WERI-Rb-1 (cell line): Measurements from ENCODE around the gene MRPS35.

Experiments
- DNase-seq: peaks from one replicate; pipeline ENCODE4 v3.0.0-alpha.2; 2020
- H3K27ac ChIP-seq: fragments of 250-450 bp; sonication (Bioruptor Pico); 2 replicates; pipeline ENCODE4 v1.5.1; 2020; ENCODE audit warnings: mild to moderate bottlenecking, moderate library complexity
- H3K27me3 ChIP-seq: fragments of 250-450 bp; sonication (Bioruptor Pico); 2 replicates; pipeline ENCODE4 v1.5.1; 2021; ENCODE audit warnings: mild to moderate bottlenecking, low read depth, moderate library complexity; ENCODE audit not compliant: insufficient read depth, severe bottlenecking
- H3K36me3 ChIP-seq: fragments of 250-450 bp; sonication (Bioruptor Pico); 2 replicates; pipeline ENCODE4 v1.5.1; 2020; ENCODE audit warnings: mild to moderate bottlenecking, moderate library complexity
- H3K4me3 ChIP-seq: 2 replicates; pipeline ENCODE4 v1.5.1; 2011; ENCODE audit warnings: low read depth, mild to moderate bottlenecking, control low read depth, low read length
- H3K9me3 ChIP-seq: fragments of 250-450 bp; sonication (Bioruptor Pico); 2 replicates; pipeline ENCODE4 v1.5.1; 2021; ENCODE audit warnings: mild to moderate bottlenecking, moderate library complexity; ENCODE audit not compliant: severe bottlenecking
- TF ChIP-seq, protein P1 (sequence below): IDR thresholded peaks from 2 replicates; pipeline ENCODE4 v1.5.1; 2011; ENCODE audit warnings: low read depth, mild to moderate bottlenecking, control low read depth, inconsistent platforms, low read length

Gene MRPS35

DNA sequence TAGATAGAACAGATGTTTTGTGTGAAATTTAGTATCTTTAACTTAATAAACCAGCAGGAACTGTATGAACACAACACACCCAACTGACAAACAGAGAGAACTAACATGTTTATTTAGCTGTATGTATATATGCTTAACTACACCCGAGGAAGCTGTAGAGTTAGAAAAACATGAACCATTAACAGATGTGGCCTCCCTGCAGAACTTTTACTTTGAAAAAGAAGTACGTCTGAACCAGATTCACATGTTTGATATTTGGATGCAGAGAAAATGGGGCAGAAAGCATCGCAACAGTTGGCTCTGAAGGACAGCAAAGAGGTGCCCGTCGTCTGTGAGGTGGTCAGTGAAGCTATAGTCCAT is 14.4 kb upstream of the MRPS35 start, which contains the start of gene REP15:
Gene REP15 (plus strand): TSS at position 155 of the 360 bp plus-strand sequence. CDS start 116 bp downstream, at position 271.
- Histone ChIP-seq H3K9me3 (no peaks in the 10 kb centered on the region), H3K27me3 (no peaks in the 10 kb centered on the region), H3K27ac (no peak within 1 kb of the TSS), H3K36me3 (peaks cover 4% of the 10 kb centered on the region; the same call in 1 of the 2 replicates), H3K4me3 (no peak within 1 kb of the TSS)
- TF ChIP-seq, protein P1, sequence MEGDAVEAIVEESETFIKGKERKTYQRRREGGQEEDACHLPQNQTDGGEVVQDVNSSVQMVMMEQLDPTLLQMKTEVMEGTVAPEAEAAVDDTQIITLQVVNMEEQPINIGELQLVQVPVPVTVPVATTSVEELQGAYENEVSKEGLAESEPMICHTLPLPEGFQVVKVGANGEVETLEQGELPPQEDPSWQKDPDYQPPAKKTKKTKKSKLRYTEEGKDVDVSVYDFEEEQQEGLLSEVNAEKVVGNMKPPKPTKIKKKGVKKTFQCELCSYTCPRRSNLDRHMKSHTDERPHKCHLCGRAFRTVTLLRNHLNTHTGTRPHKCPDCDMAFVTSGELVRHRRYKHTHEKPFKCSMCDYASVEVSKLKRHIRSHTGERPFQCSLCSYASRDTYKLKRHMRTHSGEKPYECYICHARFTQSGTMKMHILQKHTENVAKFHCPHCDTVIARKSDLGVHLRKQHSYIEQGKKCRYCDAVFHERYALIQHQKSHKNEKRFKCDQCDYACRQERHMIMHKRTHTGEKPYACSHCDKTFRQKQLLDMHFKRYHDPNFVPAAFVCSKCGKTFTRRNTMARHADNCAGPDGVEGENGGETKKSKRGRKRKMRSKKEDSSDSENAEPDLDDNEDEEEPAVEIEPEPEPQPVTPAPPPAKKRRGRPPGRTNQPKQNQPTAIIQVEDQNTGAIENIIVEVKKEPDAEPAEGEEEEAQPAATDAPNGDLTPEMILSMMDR = no peak
- no peak for DNase-seq

DNA sequence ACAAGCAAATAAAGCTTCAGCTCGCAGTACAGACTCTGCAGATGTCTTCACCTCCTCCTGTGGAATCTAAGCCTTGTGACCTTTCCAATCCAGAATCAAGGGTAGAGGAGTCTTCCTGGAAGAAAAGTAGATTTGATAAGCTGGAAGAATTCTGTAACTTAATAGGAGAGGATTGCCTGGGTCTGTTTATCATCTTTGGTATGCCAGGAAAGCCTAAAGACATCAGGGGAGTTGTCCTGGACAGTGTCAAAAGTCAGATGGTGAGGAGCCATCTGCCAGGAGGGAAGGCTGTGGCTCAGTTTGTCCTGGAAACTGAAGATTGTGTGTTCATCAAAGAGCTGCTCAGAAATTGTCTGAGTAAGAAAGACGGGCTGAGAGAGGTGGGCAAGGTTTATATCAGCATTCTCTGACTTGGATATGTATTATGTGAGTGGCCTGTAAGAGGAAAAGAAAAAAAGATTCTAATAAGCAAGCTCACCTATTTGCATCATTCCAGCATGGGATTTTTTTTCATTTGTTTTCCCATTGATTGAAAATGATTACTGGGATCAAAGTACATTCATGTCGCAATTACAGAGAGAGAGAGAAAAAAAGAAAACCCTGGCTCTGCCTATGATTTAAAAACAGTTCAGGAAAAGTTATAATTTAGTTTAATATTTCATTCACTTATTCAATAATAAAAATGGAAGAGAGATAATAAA is 13.6 kb upstream of the MRPS35 start:
- Histone ChIP-seq H3K27me3 (no peaks in the 10 kb centered on the region), H3K4me3 (no peak overlapping the region), H3K9me3 (no peaks in the 10 kb centered on the region), H3K27ac (no peak overlapping the region), H3K36me3 (peaks cover under 1% of the 10 kb centered on the region; the same call in 1 of the 2 replicates)
- TF ChIP-seq, protein P1 = no peak
- no peak for DNase-seq

DNA sequence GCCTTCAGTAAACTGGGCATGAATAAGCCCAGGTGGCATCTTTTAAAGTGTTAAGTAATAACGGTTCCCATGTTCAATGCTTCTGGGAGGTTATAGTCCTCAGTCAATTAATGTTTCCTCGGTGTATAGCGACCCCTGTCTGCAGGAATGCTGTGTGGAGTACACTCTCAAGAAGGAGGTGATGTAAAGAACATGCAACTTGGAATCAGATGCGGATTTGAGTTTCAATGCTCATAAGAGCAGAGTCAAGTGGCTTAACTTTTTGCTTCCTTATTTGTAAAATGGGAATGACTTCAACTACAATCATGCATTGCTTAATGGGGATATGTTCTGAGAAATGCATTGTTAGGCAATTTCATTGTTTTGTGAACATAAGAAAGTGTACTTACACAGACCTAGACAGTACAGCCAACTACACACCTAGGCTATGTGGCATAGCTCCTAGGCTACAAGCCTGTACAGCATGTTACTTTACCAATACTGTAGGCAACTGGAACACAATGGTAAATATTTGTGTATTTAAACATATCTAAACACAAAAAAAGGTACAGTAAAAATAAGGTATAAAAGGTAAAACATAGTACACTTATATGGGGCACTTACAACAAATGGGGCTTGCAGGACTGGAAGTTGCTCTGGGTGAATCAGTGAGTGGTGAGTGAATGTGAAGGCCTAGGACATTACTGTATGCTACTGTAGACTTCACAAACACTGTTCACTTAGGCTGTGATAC is 6.7 kb upstream of the MRPS35 start:
- Histone ChIP-seq H3K27ac (no peak overlapping the region), H3K4me3 (no peak overlapping the region)
- TF ChIP-seq, protein P1 = peak; percentile 78

DNA sequence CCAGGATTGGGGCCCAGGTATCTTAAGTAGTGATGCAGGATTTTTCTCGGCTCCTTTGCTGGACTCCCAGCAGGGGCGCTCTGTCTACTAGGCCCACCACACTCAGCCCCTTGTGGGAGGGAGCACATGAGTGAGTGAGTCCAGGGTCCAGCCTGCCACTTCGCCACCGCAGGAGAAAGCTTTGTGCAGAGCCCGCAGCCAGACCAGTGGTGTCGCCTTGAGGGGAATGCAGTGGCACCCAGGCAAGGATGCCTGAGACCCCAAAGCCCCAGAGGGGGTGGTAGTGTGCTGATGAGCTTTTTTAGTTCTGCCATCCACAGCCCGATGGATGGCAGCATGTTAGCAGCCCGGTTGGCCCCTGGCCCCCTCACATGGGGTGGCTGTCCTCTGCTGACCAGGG is 5.4 kb upstream of the MRPS35 start:
- no peaks in the 10 kb centered on the region for H3K9me3 ChIP-seq
- no peaks in the 10 kb centered on the region for H3K36me3 ChIP-seq
- H3K27me3 ChIP-seq = no peaks in the 10 kb centered on the region
- no peak for DNase-seq
- TF ChIP-seq, protein P1 = no peak
- no peak overlapping the region for H3K4me3 ChIP-seq
- H3K27ac ChIP-seq = no peak overlapping the region

More for the DNA sequence above, 6.7 kb upstream of the MRPS35 start:
- DNase-seq = peak; percentile 83
- no peaks in the 10 kb centered on the region for H3K36me3 ChIP-seq
- no peaks in the 10 kb centered on the region for H3K27me3 ChIP-seq
- H3K9me3 ChIP-seq = no peaks in the 10 kb centered on the region

DNA sequence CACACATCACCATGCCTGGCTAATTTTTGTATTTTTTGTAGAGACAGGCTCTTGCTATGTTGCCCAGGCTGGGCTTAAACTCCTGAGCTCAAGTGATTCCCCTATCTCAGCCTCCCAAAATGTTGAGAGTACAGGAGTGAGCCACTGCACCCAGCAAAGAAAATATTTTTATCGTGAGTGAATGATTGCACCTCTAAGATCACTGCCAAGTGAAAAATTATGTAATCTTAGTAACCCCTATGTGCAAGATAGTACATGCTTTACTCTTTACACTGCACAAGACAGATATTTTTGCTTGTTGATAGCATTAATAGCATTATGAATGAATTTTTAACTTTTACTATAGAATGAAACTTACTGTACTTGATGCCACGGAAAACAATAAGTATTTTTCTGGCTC is 3.4 kb upstream of the MRPS35 start:
- TF ChIP-seq, protein P1 = no peak
- Histone ChIP-seq H3K36me3 (no peaks in the 10 kb centered on the region), H3K4me3 (no peak overlapping the region), H3K27ac (no peak overlapping the region), H3K9me3 (no peaks in the 10 kb centered on the region), H3K27me3 (no peaks in the 10 kb centered on the region)
- DNase-seq = no peak
